HepG2 (cell line): ENCODE measurements around the gene HEATR5B. TPM values are rescaled to one million over a fixed set of nuclear protein-coding genes. Genes with fewer than 3 reads are reported as not detected.

ENCODE experiments used
- CHD2 ChIP-seq: IDR thresholded peaks from 2 replicates; pipeline ENCODE4 v1.6.1; 2011; ENCODE audit warnings: low read depth, low read length, improper control_type of control experiment
- CTCF ChIP-seq: sonication (generic); formaldehyde crosslinking; IDR thresholded peaks from 2 replicates; pipeline ENCODE4 v1.5.0; 2020; ENCODE audit warnings: mild to moderate bottlenecking, missing genetic modification reagents, moderate library complexity
- DBP ChIP-seq: sonication (generic); formaldehyde crosslinking; IDR thresholded peaks from 2 replicates; pipeline ENCODE4 v1.4.0; 2020; ENCODE audit warnings: missing genetic modification reagents; ENCODE audit errors: not compliant biosample characterization
- DR1 ChIP-seq: sonication (generic); formaldehyde crosslinking; IDR thresholded peaks from 2 replicates; pipeline ENCODE4 v1.8.0; 2021; ENCODE audit warnings: mild to moderate bottlenecking, missing genetic modification reagents, inconsistent platforms
- ERF ChIP-seq: IDR thresholded peaks from 2 replicates; pipeline ENCODE4 v1.6.1; 2018; ENCODE audit warnings: missing biosample characterization, missing genetic modification reagents
- GLI4 ChIP-seq: sonication (generic); formaldehyde crosslinking; IDR thresholded peaks from 2 replicates; pipeline ENCODE4 v1.5.1; 2020; ENCODE audit warnings: missing genetic modification reagents, mild to moderate bottlenecking, moderate library complexity, borderline replicate concordance
- HIVEP1 ChIP-seq: sonication (generic); formaldehyde crosslinking; IDR thresholded peaks from 2 replicates; pipeline ENCODE4 v1.4.0; 2020; ENCODE audit warnings: mild to moderate bottlenecking, missing genetic modification reagents
- HOXA9 ChIP-seq: sonication (generic); formaldehyde crosslinking; IDR thresholded peaks from 2 replicates; pipeline ENCODE4 v1.8.1; 2022; ENCODE audit warnings: missing genetic modification reagents, mild to moderate bottlenecking, moderate library complexity, borderline replicate concordance
- KDM5A ChIP-seq: fragments of 200-600 bp; sonication (generic); IDR thresholded peaks from 2 replicates; pipeline ENCODE4 v1.7.0; 2018; ENCODE audit warnings: antibody characterized with exemption, mild to moderate bottlenecking, low read length, borderline replicate concordance
- KDM5B ChIP-seq: sonication (generic); formaldehyde crosslinking; IDR thresholded peaks from 2 replicates; pipeline ENCODE4 v1.4.0; 2020; ENCODE audit warnings: missing genetic modification reagents, mild to moderate bottlenecking, borderline replicate concordance
- NR0B2 ChIP-seq: sonication (generic); formaldehyde crosslinking; IDR thresholded peaks from 2 replicates; pipeline ENCODE4 v1.4.0; 2020; ENCODE audit warnings: mild to moderate bottlenecking, missing genetic modification reagents
- NR2F2 ChIP-seq: IDR thresholded peaks from 2 replicates; pipeline ENCODE4 v1.6.1; 2012; ENCODE audit warnings: low read depth, inconsistent platforms, borderline replicate concordance
- SRSF9 ChIP-seq: fragments of 200-400 bp; formaldehyde crosslinking; IDR thresholded peaks from 2 replicates; pipeline ENCODE4 v1.6.1; 2018; ENCODE audit warnings: borderline replicate concordance, mild to moderate bottlenecking, low read depth, low read length; ENCODE audit not compliant: insufficient read depth, poor library complexity, severe bottlenecking
- ZBTB38 ChIP-seq: sonication (generic); formaldehyde crosslinking; IDR thresholded peaks from 2 replicates; pipeline ENCODE4 v1.5.1; 2020; ENCODE audit warnings: mild to moderate bottlenecking, missing genetic modification reagents
- ZBTB8A ChIP-seq: sonication (generic); formaldehyde crosslinking; IDR thresholded peaks from 2 replicates; pipeline ENCODE4 v1.4.0; 2020; ENCODE audit warnings: mild to moderate bottlenecking, low read depth, missing genetic modification reagents, borderline replicate concordance
- ZKSCAN8 ChIP-seq: IDR thresholded peaks from 2 replicates; pipeline ENCODE4 v1.6.1; 2016; ENCODE audit warnings: borderline replicate concordance, missing genetic modification reagents, missing compliant biosample characterization
- ZNF138 ChIP-seq: sonication (generic); formaldehyde crosslinking; IDR thresholded peaks from 2 replicates; pipeline ENCODE4 v1.5.0; 2020; ENCODE audit warnings: mild to moderate bottlenecking, low read depth, missing genetic modification reagents
- ZNF547 ChIP-seq: sonication (generic); formaldehyde crosslinking; IDR thresholded peaks from 2 replicates; pipeline ENCODE4 v1.5.1; 2020; ENCODE audit warnings: mild to moderate bottlenecking, missing genetic modification reagents
- ZNF674 ChIP-seq: sonication (generic); formaldehyde crosslinking; IDR thresholded peaks from 2 replicates; pipeline ENCODE4 v1.5.0; 2020; ENCODE audit warnings: low read depth, mild to moderate bottlenecking, missing genetic modification reagents
- polyA plus RNA-seq, 8 experiments: library from polyadenylated mRNA; depleted of rRNA in 3 of 8; stranded (reverse) in 7 of 8; unstranded in 1 of 8; fragments of >200 nt; fragmentation: Illumina TruSeq in 4 of 8; extraction: Trizol in 4 of 8; gene quantifications; 2 replicates each; pipeline versions ENCODE4 v1.2.1 to v1.2.3, GENCODE V29; 2011 to 2016; ENCODE audit warnings: low read depth in 4 of 8, missing spikeins in 1 of 8, mixed read lengths in 1 of 8; ENCODE audit not compliant: insufficient read depth in 1 of 8
- total RNA-seq, 5 experiments: library from RNA; depleted of rRNA; stranded (reverse); fragments of >200 nt; fragmentation: Illumina TruSeq; extraction: Trizol; gene quantifications; 2 replicates each; pipeline ENCODE4 v1.2.3, GENCODE V29; 2016; ENCODE audit warnings: low read depth in 1 of 5
- TF ChIP-seq, protein P1 (sequence below): sonication (generic); formaldehyde crosslinking; IDR thresholded peaks from 2 replicates; pipeline ENCODE4 v1.4.0; 2020; ENCODE audit warnings: missing genetic modification reagents
- TF ChIP-seq, protein P2 (sequence below): sonication (generic); formaldehyde crosslinking; conservative IDR thresholded peaks from 2 replicates; pipeline ENCODE4 v1.4.0; 2020; ENCODE audit warnings: missing genetic modification reagents

The HEATR5B gene
- total and polyA plus RNA-seq, 2 of the 13 experiments (the other 11 are each of a cell fraction or from before 2014, with no cell fraction given): 12.7 to 16.3 TPM

DNA sequence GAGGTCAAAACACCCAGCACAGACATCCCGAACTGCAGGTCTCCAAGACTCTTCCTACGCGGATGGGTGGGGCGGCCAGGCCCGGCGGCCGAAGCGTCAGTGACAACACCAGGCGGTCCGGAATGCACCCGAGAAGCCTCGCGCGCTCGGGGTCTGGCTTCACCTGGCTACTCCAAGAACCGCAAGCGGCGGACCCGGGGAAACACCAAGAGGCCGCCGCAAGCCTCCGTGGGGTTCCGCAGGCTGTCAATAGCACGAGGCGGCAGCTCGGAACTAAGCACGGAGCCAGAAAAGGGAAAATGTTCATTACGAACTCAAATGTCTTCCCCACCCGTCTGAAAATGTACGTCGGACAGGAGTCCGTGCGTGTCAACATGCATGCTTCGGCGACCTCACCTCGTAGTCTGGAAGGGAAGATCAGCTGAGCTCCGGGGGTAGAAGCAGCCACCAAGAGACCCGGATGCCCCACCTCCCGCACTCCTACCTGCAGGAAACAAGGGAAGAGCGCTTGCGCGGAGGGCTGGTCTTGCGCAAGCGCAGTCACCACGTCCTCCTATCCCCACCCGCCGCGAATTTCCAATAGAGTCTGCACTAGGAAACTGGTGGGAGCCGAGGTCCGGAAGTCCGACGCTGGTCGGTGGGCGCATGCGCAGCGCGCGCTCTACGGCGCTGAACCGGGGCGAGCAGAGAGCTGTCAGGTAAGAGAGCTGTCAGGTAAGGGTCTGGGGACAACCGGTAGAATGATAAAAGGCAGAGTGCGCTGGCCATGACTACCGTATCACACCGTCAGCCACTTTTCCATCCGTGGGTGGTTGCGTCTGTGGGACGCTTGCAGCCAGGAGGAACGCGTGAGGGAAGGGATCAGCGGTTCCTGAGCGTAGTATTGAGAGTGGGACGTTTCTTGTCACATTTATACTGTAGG lies at the start of gene HEATR5B, which contains the start of gene GPATCH11 (continued):
- TF ChIP-seq DBP (CRISPR knock-in tag) (no peak), NR0B2 (CRISPR knock-in tag) (peak; percentile 93), ZBTB8A (no peak), DR1 (0 out of 2 replicates have a peak, but pooled peaks have one; percentile 21), KDM5A (peak; percentile 79), NR2F2 (no peak), HOXA9 (no peak), ZBTB38 (peak; percentile 76), ZKSCAN8 (CRISPR knock-in tag) (peak; percentile 65; the same call in 1 of the 2 replicates), CHD2 (peak; percentile 9; the same call in 1 of the 2 replicates), HIVEP1 (CRISPR knock-in tag) (peak; percentile 95), ZNF138 (CRISPR knock-in tag) (no peak; the same call in 1 of the 2 replicates), CTCF (no peak), SRSF9 (no peak), GLI4 (CRISPR knock-in tag) (peak; percentile 87; the same call in 1 of the 2 replicates), KDM5B (CRISPR knock-in tag) (peak; percentile 98), ZNF674 (CRISPR knock-in tag) (no peak), ZNF547 (CRISPR knock-in tag) (peak; percentile 93), ERF (CRISPR knock-in tag) (peak; percentile 88)
- TF ChIP-seq, protein P1, sequence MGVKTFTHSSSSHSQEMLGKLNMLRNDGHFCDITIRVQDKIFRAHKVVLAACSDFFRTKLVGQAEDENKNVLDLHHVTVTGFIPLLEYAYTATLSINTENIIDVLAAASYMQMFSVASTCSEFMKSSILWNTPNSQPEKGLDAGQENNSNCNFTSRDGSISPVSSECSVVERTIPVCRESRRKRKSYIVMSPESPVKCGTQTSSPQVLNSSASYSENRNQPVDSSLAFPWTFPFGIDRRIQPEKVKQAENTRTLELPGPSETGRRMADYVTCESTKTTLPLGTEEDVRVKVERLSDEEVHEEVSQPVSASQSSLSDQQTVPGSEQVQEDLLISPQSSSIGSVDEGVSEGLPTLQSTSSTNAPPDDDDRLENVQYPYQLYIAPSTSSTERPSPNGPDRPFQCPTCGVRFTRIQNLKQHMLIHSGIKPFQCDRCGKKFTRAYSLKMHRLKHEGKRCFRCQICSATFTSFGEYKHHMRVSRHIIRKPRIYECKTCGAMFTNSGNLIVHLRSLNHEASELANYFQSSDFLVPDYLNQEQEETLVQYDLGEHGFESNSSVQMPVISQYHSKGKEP (CRISPR knock-in tag): no peak
- TF ChIP-seq, protein P2, sequence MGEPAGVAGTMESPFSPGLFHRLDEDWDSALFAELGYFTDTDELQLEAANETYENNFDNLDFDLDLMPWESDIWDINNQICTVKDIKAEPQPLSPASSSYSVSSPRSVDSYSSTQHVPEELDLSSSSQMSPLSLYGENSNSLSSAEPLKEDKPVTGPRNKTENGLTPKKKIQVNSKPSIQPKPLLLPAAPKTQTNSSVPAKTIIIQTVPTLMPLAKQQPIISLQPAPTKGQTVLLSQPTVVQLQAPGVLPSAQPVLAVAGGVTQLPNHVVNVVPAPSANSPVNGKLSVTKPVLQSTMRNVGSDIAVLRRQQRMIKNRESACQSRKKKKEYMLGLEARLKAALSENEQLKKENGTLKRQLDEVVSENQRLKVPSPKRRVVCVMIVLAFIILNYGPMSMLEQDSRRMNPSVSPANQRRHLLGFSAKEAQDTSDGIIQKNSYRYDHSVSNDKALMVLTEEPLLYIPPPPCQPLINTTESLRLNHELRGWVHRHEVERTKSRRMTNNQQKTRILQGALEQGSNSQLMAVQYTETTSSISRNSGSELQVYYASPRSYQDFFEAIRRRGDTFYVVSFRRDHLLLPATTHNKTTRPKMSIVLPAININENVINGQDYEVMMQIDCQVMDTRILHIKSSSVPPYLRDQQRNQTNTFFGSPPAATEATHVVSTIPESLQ (CRISPR knock-in tag): 0 out of 2 replicates have a peak, but pooled peaks have one; percentile 74
